GM12892 (cell line): Measurements from ENCODE around the gene UBXN6.

Experiments
- POLR2A ChIP-seq: IDR thresholded peaks from 2 replicates; pipeline ENCODE4 v1.6.1; 2011; ENCODE audit warnings: low read depth, low read length, control low read depth
- POLR2AphosphoS5 ChIP-seq: IDR thresholded peaks from 2 replicates; pipeline ENCODE4 v1.6.1; 2011; ENCODE audit warnings: low read depth, low read length, control low read depth

DNA sequence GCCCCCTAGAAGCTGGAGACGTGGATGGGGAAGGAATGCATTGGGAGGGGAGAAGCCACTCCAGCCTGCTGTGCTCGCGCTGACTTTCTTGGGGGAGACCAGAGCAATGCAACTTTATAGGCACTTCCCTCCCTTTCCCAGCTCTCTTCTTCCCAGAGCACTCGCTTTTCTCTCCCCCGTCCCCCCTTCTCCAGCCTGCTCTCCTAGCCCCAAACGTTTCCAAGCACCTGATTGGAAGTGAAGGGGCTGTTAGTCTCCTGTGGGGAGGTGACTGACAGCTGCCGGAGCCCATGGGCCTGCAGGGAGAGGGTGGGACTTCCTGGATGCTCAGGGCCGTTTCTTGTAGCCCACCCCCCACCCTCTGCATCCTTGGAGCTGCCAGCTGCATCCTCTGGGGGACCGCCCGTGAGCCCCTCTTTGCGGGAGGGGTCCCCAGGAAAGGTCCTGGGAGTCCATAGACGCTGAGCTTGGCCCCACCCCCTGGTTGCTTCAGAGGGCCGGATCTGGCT is 17.0 kb upstream of the UBXN6 start:
- TF ChIP-seq POLR2A (no peak), POLR2AphosphoS5 (no peak)
